H54 (cell line): ENCODE results near the gene KAZALD1.

Source experiments
- DNase-seq: peaks from one replicate; pipeline ENCODE4 v3.0.0; 2011; ENCODE audit warnings: low spot score, mixed read lengths; ENCODE audit not compliant: insufficient read length
- FAIRE-seq: peaks from 3 replicates; lab custom pipeline; 2011; peaks lifted over from hg19 to GRCh38; lab: Jason Lieb, UNC
- POLR2A ChIP-seq: IDR thresholded peaks from 2 replicates; pipeline ENCODE4 v1.6.1; 2011; ENCODE audit warnings: low read depth, mild to moderate bottlenecking, low read length

The KAZALD1 gene

GRCh38 chr10:101075775-101076174 lies 14.0 kb downstream of the KAZALD1 start:
- FAIRE-seq = no peak
- no peak for DNase-seq
- no peak for TF ChIP-seq POLR2A

- TF ChIP-seq POLR2A = no peak
- DNase-seq = no peak
- FAIRE-seq = no peak
Measured at GRCh38 chr10:101076630-101077029, 14.8 kb downstream of the KAZALD1 start.

GRCh38 chr10:101079874-101080273 lies 18.1 kb downstream of the KAZALD1 start:
- no peak for TF ChIP-seq POLR2A
- FAIRE-seq (no peak), DNase-seq (no peak)

GRCh38 chr10:101080933-101081931 lies 19.4 kb downstream of the KAZALD1 start:
- TF ChIP-seq POLR2A = no peak
- DNase-seq = no peak
- FAIRE-seq = no peak

GRCh38 chr10:101085846-101086245 lies 24.1 kb downstream of the KAZALD1 start:
- TF ChIP-seq POLR2A = no peak
- FAIRE-seq = no peak
- DNase-seq = no peak

- FAIRE-seq = no peak
- DNase-seq = no peak
- no peak for TF ChIP-seq POLR2A
Measured at GRCh38 chr10:101087376-101087775, 25.6 kb downstream of the KAZALD1 start.

GRCh38 chr10:101087965-101088364 lies 26.2 kb downstream of the KAZALD1 start:
- FAIRE-seq (no peak), DNase-seq (no peak)
- TF ChIP-seq POLR2A = no peak

- DNase-seq = no peak
- FAIRE-seq = no peak
Measured at GRCh38 chr10:101089520-101090299, 27.9 kb downstream of the KAZALD1 start.

GRCh38 chr10:101090597-101090996 lies 28.8 kb downstream of the KAZALD1 start:
- DNase-seq (no peak), FAIRE-seq (no peak)
- no peak for TF ChIP-seq POLR2A

More at GRCh38 chr10:101089520-101090299, 27.9 kb downstream of the KAZALD1 start:
- no peak for TF ChIP-seq POLR2A

- no peak for FAIRE-seq
- no peak for DNase-seq
- no peak for TF ChIP-seq POLR2A
Measured at GRCh38 chr10:101091546-101092290, 29.9 kb downstream of the KAZALD1 start.

- no peak for TF ChIP-seq POLR2A
- DNase-seq = no peak
Measured at GRCh38 chr10:101092881-101093354, 31.1 kb downstream of the KAZALD1 start.

GRCh38 chr10:101094121-101094879 lies 32.5 kb downstream of the KAZALD1 start:
- DNase-seq (no peak), FAIRE-seq (no peak)
- no peak for TF ChIP-seq POLR2A

More at GRCh38 chr10:101092881-101093354, 31.1 kb downstream of the KAZALD1 start:
- FAIRE-seq = no peak
